Spleen (tissue), 7 donors: ENCODE measurements around the gene HIGD2A.

Experiments used
- CTCF ChIP-seq, 11 experiments: fragments of 200-600 bp in 7 of 11; fragments of 450-650 bp in 4 of 11; sonication (generic) in 4 of 11; IDR thresholded peaks in 8 of 11; conservative IDR thresholded peaks in 3 of 11; 1 replicate in 7 of 11; 2 replicates in 4 of 11; pipeline versions ENCODE4 v1.4.0 to v1.8.0; 2016 to 2021; ENCODE audit warnings: antibody characterized with exemption in 11 of 11, inconsistent platforms in 4 of 11, mild to moderate bottlenecking in 1 of 11
- POLR2A ChIP-seq, 3 donors: fragments of 450-650 bp; IDR thresholded peaks; one replicate each; pipeline ENCODE4 v1.5.1; 2017; ENCODE audit warnings: antibody characterized with exemption in 3 of 3, mild to moderate bottlenecking in 1 of 3
- POLR2AphosphoS5 ChIP-seq, 3 donors: sonication (generic); formaldehyde crosslinking; IDR thresholded peaks; one replicate each; pipeline ENCODE4 v1.5.1; 2017; ENCODE audit warnings: antibody characterized with exemption in 3 of 3
- donor health status: DM: no; HTN: no; CAD: no; lungs with moderate emphysema.
- donor health status: DM: no; HTN: no; CAD: no.
- donor health status: DM: no; HTN: no; CAD: no.

GRCh38 chr5:176382721-176383120, 5.8 kb upstream of the HIGD2A start:
- TF ChIP-seq CTCF (IDR thresholded peaks at IDR 0.05 in 8 of 11, conservative IDR thresholded peaks at IDR 0.05 in 3 of 11) = no peak
- TF ChIP-seq POLR2A (IDR thresholded peaks at IDR 0.05) = no peak
- TF ChIP-seq POLR2AphosphoS5 (IDR thresholded peaks at IDR 0.05) = no peak
